Measurements from ENCODE around the gene MIPOL1.

- TF ChIP-seq CTCF (IDR thresholded peaks at IDR 0.05; ENCODE audit: insufficient read depth, low read length, poor library complexity, severe bottlenecking) (no peak), EZH2phosphoT487 (conservative IDR thresholded peaks at IDR 0.05; ENCODE audit: low read length) (no peak)
These were observed 225.0 kb downstream of the MIPOL1 start for GRCh38 chr14:37422748-37423147.

Measured in SU-DHL-6 (cell line).